GM12878 (cell line): ENCODE results near the gene NPM1. TPM values are rescaled to one million over a fixed set of nuclear protein-coding genes. Genes with fewer than 3 reads are reported as not detected.

Experiments used
- ATAC-seq: fragments of 200-7000 bp; cut with Tn5 transposase; 3 replicates; pipeline ENCODE4 v1.9.1; 2020; ENCODE audit warnings: mild to moderate bottlenecking, moderate library complexity
- BruUV-seq: library from RNA; stranded (reverse); fragments of 400-500 nt; replicated peaks from 2 replicates; lab custom pipeline; 2021; lab: Mats Ljungman, UMichigan
- CTCF ChIA-PET: fragments of 300-600 bp; sonication (Branson Sonifier 250); formaldehyde crosslinking; extraction: SDS; loops from one replicate; lab custom pipeline; 2021; ENCODE audit warnings: inconsistent platforms; lab: Yijun Ruan, JAX
- POLR2A ChIA-PET: fragments of 350-600 bp; formaldehyde crosslinking; extraction: SDS; loops from one replicate; lab custom pipeline; 2021; ENCODE audit warnings: inconsistent platforms; lab: Charles Lee
- RAD21 ChIA-PET: fragments of 300-600 bp; sonication (Branson Sonifier 250); formaldehyde crosslinking; loops from one replicate; lab custom pipeline; 2023; ENCODE audit warnings: antibody characterized with exemption; ENCODE audit not compliant: unreplicated experiment; lab: Charles Lee
- SMC1A ChIA-PET: fragments of 300-600 bp; sonication (Branson Sonifier 250); formaldehyde crosslinking; loops from one replicate; lab custom pipeline; 2023; ENCODE audit not compliant: unreplicated experiment, uncharacterized antibody; lab: Charles Lee
- DNase-seq: peaks from one replicate; pipeline ENCODE4 v3.0.0-alpha.2; 2011; ENCODE audit warnings: low read depth, low spot score
- FAIRE-seq: peaks from 3 replicates; lab custom pipeline; 2011; peaks lifted over from hg19 to GRCh38; lab: Jason Lieb, UNC
- H2AFZ ChIP-seq: 2 replicates; pipeline ENCODE4 v1.6.0; 2011; ENCODE audit warnings: low read depth, low read length, control low read depth; ENCODE audit not compliant: control insufficient read depth
- H3K27ac ChIP-seq: 2 replicates; pipeline ENCODE4 v1.5.1; 2011; ENCODE audit warnings: control low read depth; ENCODE audit not compliant: control insufficient read depth, insufficient read depth
- H3K27me3 ChIP-seq, 2 experiments: replicated peaks in 1 of 2; 2 replicates each; pipeline versions ENCODE4 v1.6.0 to v1.6.1; 2011; ENCODE audit warnings: low read length in 1 of 2; ENCODE audit not compliant: control insufficient read depth in 2 of 2, insufficient read depth in 2 of 2
- H3K36me3 ChIP-seq, 2 experiments: 2 replicates each; pipeline ENCODE4 v1.5.1; 2011; ENCODE audit warnings: low read length in 1 of 2; ENCODE audit not compliant: control insufficient read depth in 2 of 2, insufficient read depth in 2 of 2
- H3K4me1 ChIP-seq: 2 replicates; pipeline ENCODE4 v1.6.1; 2011; ENCODE audit warnings: mild to moderate bottlenecking, low read length, moderate library complexity, mixed read lengths; ENCODE audit not compliant: control insufficient read depth, insufficient read depth
- H3K4me2 ChIP-seq: 2 replicates; pipeline ENCODE4 v1.6.0; 2011; ENCODE audit warnings: control low read depth; ENCODE audit not compliant: control insufficient read depth, insufficient read depth
- H3K4me3 ChIP-seq: fragments of 200-600 bp; sonication (generic); 2 replicates; pipeline ENCODE4 v1.5.1; 2016
- H3K79me2 ChIP-seq: 2 replicates; pipeline ENCODE4 v1.6.0; 2011; ENCODE audit warnings: low read length; ENCODE audit not compliant: control insufficient read depth, insufficient read depth
- H3K9ac ChIP-seq: 2 replicates; pipeline ENCODE4 v1.8.0; 2011; ENCODE audit warnings: low read length, control low read depth, mixed read lengths; ENCODE audit not compliant: control insufficient read depth, insufficient read depth
- H3K9me3 ChIP-seq: replicated peaks from 3 replicates; pipeline ENCODE4 v1.5.1; 2011; ENCODE audit warnings: mild to moderate bottlenecking, low read length; ENCODE audit not compliant: control insufficient read depth, insufficient read depth
- H4K20me1 ChIP-seq: 2 replicates; pipeline ENCODE4 v1.6.0; 2011; ENCODE audit not compliant: control insufficient read depth, insufficient read depth
- CHD1 ChIP-seq: IDR thresholded peaks from 2 replicates; pipeline ENCODE4 v1.6.1; 2012; ENCODE audit warnings: low read depth, low read length, improper control_type of control experiment
- ESRRA ChIP-seq: IDR thresholded peaks from 2 replicates; pipeline ENCODE4 v1.6.1; 2012; ENCODE audit warnings: mild to moderate bottlenecking, low read length, improper control_type of control experiment
- RUNX3 ChIP-seq: IDR thresholded peaks from 2 replicates; pipeline ENCODE4 v1.6.1; 2012; ENCODE audit warnings: low read length, inconsistent platforms
- SMAD5 ChIP-seq: IDR thresholded peaks from 2 replicates; pipeline ENCODE4 v1.6.1; 2016; ENCODE audit warnings: antibody characterized with exemption, low read depth
- STAT1 ChIP-seq: fragments of 450-650 bp; conservative IDR thresholded peaks from 2 replicates; pipeline ENCODE4 v1.6.1; 2014; ENCODE audit warnings: antibody characterized with exemption, mild to moderate bottlenecking
- STAT3 ChIP-seq: IDR thresholded peaks from 2 replicates; pipeline ENCODE4 v1.6.1; 2011; ENCODE audit warnings: low read depth, low read length, improper control_type of control experiment
- WGBS: methylation state at CpG from one replicate; pipeline ENCODE4 v1.1.6; 2016; ENCODE audit warnings: low lambda C conversion rate; ENCODE audit not compliant: insufficient replicate concordance, insufficient coverage; ENCODE audit errors: missing lambda C conversion rate; 5-methylcytosine and 5-hydroxymethylcytosine counted together
- in situ Hi-C: fragments of 300-500 bp; cut with MboI; formaldehyde crosslinking; loops from 9 replicates; pipeline ENCODE4 v1.14.3; 2018; ENCODE audit warnings: mixed read lengths
- intact Hi-C: fragments of 100-400 bp; cut with micrococcal nuclease; formaldehyde crosslinking; loops from one replicate; pipeline ENCODE4 v1.14.2; 2022; ENCODE audit not compliant: unreplicated experiment
- polyA plus RNA-seq, 11 experiments: library from polyadenylated mRNA; depleted of rRNA in 4 of 11; unstranded in 6 of 11; stranded (reverse) in 5 of 11; fragments of >200 nt; fragmentation: Nextera tagmentation in 4 of 11; fragmentation: Illumina TruSeq in 1 of 11; extraction: Ambion mirVana in 4 of 11; extraction: Trizol in 1 of 11; gene quantifications; 1 replicate in 1 of 11; 2 replicates in 10 of 11; pipeline versions ENCODE4 v1.2.1 to v1.2.3, GENCODE V29; 2011 to 2016; ENCODE audit warnings: inconsistent platforms in 2 of 11, missing spikeins in 2 of 11, low read depth in 1 of 11
- total RNA-seq, 4 experiments: library from RNA; depleted of rRNA in 3 of 4; stranded (reverse); fragments of >200 nt in 3 of 4; fragmentation: Illumina TruSeq in 1 of 4; extraction: Trizol in 1 of 4; gene quantifications; 2 replicates each; pipeline versions ENCODE4 v1.2.1 to v1.2.3, GENCODE V29; 2013 to 2021
- TF ChIP-seq, protein P1 (sequence below): fragments of 450-650 bp; IDR thresholded peaks from 2 replicates; pipeline ENCODE4 v1.6.1; 2016; ENCODE audit warnings: mild to moderate bottlenecking
- TF ChIP-seq, protein P2 (sequence below): fragments of 450-650 bp; IDR thresholded peaks from 2 replicates; pipeline ENCODE4 v1.6.1; 2017; ENCODE audit warnings: borderline replicate concordance
- TF ChIP-seq, protein P3 (sequence below): IDR thresholded peaks from 2 replicates; pipeline ENCODE4 v1.6.1; 2011; ENCODE audit warnings: borderline replicate concordance, low read depth, mild to moderate bottlenecking, moderate library complexity, low read length; ENCODE audit not compliant: insufficient read depth, poor library complexity, severe bottlenecking

Gene NPM1
- total and polyA plus RNA-seq, 10 of the 15 experiments (the other 5 are each of a cell fraction or from before 2014, with no cell fraction given), result 1,843 to 5,466 (median 2,866) TPM

DNA sequence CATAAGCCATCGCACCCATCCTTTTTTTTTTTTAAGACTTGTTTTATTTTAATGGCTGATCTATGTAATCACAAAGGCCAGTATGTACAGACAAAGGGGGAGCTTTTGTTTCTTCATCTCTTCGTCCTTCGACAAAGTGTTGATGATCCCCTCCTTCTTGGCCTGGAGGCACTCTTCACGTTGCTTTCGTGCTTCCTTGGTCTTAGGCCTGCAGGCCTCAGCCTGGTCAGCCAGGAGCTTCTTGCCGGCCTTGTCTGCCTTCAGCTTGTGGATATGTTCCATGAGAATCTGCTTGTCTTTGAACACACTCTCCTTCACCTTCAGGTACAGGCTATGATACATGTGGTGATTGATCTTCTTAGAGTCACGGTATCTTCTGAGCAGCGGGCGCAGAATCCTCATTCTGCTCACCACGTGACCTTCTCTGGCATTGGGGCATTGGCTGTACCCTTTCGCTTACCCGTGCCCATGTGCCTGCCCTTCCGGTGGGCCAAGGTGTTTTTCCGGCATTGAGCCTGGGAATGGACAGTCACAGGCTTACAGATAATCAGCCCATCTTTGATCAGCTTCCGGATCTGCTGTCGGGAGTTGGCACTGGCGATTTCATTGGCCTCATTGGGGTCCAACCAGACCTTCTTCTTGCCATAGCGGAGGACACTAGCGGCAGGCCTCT lies 42.6 kb upstream of the NPM1 start (continued):
- TF ChIP-seq, protein P1, sequence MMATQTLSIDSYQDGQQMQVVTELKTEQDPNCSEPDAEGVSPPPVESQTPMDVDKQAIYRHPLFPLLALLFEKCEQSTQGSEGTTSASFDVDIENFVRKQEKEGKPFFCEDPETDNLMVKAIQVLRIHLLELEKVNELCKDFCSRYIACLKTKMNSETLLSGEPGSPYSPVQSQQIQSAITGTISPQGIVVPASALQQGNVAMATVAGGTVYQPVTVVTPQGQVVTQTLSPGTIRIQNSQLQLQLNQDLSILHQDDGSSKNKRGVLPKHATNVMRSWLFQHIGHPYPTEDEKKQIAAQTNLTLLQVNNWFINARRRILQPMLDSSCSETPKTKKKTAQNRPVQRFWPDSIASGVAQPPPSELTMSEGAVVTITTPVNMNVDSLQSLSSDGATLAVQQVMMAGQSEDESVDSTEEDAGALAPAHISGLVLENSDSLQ, result no peak
- TF ChIP-seq STAT3 (no peak), RUNX3 (no peak), SMAD5 (no peak), STAT1 (no peak), ESRRA (no peak)
- TF ChIP-seq, protein P2, sequence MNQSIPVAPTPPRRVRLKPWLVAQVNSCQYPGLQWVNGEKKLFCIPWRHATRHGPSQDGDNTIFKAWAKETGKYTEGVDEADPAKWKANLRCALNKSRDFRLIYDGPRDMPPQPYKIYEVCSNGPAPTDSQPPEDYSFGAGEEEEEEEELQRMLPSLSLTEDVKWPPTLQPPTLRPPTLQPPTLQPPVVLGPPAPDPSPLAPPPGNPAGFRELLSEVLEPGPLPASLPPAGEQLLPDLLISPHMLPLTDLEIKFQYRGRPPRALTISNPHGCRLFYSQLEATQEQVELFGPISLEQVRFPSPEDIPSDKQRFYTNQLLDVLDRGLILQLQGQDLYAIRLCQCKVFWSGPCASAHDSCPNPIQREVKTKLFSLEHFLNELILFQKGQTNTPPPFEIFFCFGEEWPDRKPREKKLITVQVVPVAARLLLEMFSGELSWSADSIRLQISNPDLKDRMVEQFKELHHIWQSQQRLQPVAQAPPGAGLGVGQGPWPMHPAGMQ, result no peak

DNA sequence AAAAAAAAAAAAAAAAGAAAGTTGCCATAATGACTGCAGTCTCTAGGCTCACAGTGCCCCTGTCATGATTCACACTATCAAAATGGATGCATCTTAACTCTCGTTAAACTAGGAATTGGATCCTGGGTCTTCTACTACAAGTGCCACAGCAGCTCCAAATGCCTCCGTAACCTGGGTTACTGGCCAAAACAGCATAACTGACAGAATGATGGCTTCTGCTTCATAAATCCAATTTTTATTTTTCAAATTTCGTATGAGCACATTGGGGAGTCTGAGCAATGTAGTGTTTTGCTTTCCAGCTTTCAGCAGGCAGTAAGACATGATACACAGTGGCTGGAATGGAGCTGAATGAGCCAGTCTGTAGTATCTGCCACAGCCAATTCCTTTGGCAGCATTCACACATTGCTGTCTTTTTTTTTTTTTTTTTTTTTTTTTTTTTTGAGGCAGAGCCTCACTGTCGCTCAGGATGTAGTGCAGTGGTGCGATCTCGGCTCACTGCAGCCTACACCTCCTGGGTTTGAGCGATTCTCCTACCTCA lies 36.0 kb upstream of the NPM1 start:
- ChIA-PET SMC1A (interaction anchor here (1.2 kb wide), 1 partner anchor 35 kb away, joined by 5 read pairs; no protein-coding TSS in a partner anchor), RAD21 (no interaction called here), POLR2A (interaction anchor here (0.5 kb wide), 1 partner anchor 10 kb away, joined by 4 read pairs; no protein-coding TSS in a partner anchor), CTCF (interaction anchor here (0.9 to 1.3 kb wide), 2 partner anchors 9 to 12 kb away, joined by 3 read pairs; no protein-coding TSS in a partner anchor)
- FAIRE-seq, result no peak
- 75% methylated on average over 7 of the region's 7 CpGs for WGBS
- H3K4me1 ChIP-seq, result peaks cover 12% of the 10 kb centered on the region
- BruUV-seq, result no TSS peak
- H3K27me3 ChIP-seq, result no peaks in the 10 kb centered on the region
- TF ChIP-seq, protein P3, sequence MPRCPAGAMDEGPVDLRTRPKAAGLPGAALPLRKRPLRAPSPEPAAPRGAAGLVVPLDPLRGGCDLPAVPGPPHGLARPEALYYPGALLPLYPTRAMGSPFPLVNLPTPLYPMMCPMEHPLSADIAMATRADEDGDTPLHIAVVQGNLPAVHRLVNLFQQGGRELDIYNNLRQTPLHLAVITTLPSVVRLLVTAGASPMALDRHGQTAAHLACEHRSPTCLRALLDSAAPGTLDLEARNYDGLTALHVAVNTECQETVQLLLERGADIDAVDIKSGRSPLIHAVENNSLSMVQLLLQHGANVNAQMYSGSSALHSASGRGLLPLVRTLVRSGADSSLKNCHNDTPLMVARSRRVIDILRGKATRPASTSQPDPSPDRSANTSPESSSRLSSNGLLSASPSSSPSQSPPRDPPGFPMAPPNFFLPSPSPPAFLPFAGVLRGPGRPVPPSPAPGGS, result peak; percentile 66
- no peak for TF ChIP-seq CHD1
- H3K4me2 ChIP-seq, result no peak overlapping the region
- H3K4me3 ChIP-seq, result no peak overlapping the region
- H3K79me2 ChIP-seq, result no peaks in the 10 kb centered on the region
- DNase-seq, result no peak
- H3K27ac ChIP-seq, result no peak overlapping the region
- in situ Hi-C loops, result no loop called here
- no peaks in the 10 kb centered on the region for H4K20me1 ChIP-seq
- H2AFZ ChIP-seq, result no peak overlapping the region
- no peaks in the 10 kb centered on the region for H3K9me3 ChIP-seq
- intact Hi-C loops, result no loop called here
- H3K9ac ChIP-seq, result no peak overlapping the region
- ATAC-seq, result no peak
- no peaks in the 10 kb centered on the region for H3K36me3 ChIP-seq
